HG03378 (cell line): ENCODE measurements around the gene FGL2.
A peak's percentile ranks its signal among the peaks of the same experiment; 100 is the strongest.
"Not testable (repeated sequence)": the region's sequence is repeated elsewhere in the genome, so short reads cannot be mapped to it uniquely, and the experiment has no call there.

Experiments used
- ATAC-seq: cut with Tn5 transposase; IDR thresholded peaks from one replicate; pipeline ENCODE4 v1.9.1; 2021; ENCODE audit warnings: mild to moderate bottlenecking, moderate library complexity; ENCODE audit not compliant: unreplicated experiment

FGL2 gene, protein sequence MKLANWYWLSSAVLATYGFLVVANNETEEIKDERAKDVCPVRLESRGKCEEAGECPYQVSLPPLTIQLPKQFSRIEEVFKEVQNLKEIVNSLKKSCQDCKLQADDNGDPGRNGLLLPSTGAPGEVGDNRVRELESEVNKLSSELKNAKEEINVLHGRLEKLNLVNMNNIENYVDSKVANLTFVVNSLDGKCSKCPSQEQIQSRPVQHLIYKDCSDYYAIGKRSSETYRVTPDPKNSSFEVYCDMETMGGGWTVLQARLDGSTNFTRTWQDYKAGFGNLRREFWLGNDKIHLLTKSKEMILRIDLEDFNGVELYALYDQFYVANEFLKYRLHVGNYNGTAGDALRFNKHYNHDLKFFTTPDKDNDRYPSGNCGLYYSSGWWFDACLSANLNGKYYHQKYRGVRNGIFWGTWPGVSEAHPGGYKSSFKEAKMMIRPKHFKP

DNA sequence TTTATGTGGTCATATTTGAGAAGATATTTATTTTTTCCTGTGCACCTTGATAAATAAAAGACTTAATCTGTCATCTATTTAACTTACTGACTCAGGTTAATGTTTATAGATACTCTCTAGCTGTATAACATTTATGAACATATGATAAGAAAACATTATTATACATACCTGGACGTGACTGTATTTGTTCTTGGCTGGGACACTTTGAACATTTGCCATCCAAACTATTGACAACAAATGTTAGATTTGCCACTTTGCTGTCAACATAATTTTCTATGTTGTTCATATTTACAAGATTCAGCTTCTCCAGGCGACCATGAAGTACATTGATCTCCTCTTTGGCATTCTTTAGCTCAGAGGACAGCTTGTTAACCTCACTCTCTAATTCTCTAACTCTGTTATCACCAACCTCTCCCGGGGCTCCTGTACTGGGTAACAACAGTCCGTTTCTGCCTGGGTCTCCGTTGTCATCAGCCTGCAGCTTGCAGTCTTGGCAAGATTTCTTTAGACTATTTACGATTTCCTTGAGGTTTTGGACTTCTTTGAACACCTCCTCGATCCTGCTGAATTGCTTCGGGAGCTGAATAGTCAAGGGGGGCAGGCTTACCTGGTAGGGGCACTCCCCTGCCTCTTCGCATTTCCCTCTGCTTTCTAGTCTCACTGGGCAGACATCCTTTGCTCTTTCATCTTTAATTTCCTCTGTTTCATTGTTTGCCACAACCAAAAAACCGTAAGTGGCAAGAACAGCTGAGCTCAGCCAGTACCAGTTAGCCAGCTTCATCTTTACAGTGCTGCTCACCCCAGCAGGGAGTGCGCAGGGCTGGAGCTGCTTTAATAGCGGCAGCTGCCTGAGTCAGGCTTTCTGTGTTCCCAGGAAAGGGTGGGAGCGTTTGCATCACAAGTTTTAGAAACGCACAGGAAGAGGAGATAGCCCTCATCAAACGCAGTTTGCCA is at the start of gene FGL2:
TSS of gene FGL2 (minus strand) at position 807 of the 954 bp plus-strand sequence. CDS start at position 781, 26 bp downstream.
- no peak for ATAC-seq

GRCh38 chr7:77248154-77248553 is 48.5 kb upstream of the FGL2 start:
- ATAC-seq, result no peak

- ATAC-seq, result peak; percentile 90
These were observed 47.7 kb upstream of the FGL2 start for GRCh38 chr7:77247206-77247850.

- ATAC-seq, result no peak
These were observed 46.5 kb upstream of the FGL2 start for GRCh38 chr7:77246026-77246640.

DNA sequence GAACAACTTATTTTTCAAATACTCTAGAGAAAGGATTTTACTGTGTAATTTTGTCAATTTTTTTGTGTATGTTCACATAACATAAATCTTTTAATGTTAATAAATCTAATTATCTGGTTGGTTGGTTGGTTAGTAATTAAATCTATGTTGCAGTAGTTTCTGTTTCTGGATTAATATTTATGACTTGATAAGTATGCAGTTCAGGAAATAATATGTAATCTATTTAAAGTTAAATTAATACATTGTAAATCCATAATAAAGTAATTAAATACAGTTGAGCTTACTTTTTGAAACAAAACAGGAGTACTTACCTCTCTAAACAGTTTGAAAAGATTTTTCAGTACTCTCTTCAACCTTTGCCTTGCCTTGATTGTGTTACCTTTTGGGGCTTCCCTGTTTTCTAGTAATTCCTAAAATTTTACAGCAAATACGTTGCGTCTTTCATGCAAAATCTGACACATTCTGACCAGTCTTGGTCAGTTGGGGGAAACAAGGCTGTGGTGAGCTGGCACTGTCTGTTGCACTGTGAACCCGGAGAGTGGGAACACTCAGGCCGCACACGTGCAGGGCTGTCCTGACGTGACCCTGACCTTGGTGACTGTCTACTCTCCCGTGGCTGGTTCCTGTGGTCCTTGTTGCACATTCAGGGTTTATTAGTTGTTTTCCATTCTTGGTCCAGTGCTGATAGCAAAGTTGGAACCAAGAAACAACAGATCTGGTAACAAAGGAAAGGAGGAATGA is 45.6 kb upstream of the FGL2 start:
- no peak for ATAC-seq

DNA sequence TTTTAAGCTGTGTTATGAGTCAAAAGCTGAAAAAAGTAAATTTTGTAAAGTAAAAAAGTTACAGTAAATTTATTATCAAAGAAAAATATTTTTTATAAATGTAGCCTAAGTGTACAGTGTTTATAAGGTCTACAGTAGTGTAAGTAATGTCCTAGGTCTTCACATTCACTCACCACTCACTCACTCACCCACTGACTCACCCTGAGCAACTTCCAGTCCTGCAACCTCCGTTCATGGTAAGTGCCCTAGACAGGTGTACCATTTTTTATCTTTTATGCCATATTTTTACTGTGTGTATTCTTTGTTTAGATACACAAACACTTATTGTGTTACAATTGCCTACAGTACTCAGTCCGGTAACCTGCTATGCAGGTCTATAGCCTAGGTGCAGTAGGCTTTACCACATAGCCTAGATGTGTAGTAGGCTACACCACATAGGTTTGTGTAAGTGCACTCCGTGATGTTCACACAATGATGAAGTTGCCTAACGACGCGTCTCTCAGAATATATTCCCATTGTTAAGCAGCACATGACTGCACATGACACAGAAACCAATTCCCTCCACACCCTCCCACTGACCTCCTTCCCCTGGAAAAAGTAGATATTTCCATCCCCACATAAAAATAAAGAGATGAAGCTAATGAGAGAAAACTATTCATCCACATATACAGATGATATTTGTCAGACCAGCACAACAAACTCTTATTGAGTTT is 44.8 kb upstream of the FGL2 start:
- ATAC-seq, result no peak

DNA sequence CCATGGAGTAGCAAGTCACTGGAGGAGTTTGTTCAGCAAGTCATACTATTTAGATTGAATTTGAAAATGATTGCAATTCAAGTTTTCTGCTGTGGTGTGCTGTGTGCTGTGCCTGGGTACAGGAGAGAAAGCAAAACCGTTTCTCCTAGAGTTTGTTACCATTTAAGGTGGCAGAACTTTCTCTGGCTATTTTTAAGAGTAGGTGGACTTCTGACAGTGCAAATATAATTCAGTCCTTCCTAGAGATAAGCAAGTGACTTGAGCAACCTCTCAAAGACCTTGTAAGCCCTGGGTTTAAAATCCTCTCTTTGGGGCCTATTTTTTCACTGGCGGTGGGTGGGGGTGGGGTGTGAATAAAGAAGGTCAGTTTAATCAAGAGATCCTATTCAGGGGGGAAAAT is 42.9 kb upstream of the FGL2 start:
- no peak for ATAC-seq

GRCh38 chr7:77242068-77242467 is 42.4 kb upstream of the FGL2 start:
- no peak for ATAC-seq

DNA sequence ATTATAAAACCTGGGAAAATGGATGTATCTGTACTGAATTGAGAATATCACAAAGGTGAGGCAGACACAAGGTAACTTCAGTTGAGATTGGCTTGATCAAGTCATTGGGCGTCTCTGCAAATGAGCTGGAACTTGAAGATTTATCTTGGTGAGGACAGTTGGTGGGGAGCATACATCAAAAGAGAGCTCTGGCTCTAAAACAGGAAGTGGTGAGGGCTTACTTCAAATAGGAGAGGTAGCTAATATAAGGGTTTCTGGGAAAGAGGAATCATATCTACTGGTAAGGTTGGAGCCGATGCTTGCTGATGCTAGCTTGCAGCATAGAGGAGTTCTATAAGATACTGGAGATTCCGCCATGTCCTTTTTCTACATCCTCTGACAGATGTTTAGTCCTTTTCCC is 39.9 kb upstream of the FGL2 start:
- no peak for ATAC-seq

DNA sequence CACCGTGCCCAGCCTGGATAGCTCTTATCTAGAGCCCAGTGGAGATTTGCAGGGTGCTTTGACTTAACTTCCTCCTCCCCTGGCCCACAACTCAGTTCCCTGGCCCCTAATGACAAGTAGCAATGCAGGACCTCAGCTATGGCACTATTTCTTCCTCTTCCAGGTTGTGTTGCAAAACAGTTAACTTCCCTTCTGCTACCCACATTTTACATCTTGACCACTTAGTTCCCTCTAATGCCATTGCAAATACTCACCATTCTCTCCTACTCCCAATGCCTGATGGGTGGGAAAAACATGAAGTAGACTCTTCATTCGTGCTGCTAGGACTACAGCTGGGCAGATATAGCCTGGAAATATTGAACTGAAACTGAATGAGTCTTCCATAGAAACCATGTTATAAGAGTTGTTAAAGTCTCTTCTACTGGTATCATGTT is 39.1 kb upstream of the FGL2 start:
- ATAC-seq, result no peak

- ATAC-seq, result no peak
These were observed 35.7 kb upstream of the FGL2 start for GRCh38 chr7:77235276-77235675.

- no peak for ATAC-seq
These were observed 32.8 kb upstream of the FGL2 start for GRCh38 chr7:77232467-77232866.

DNA sequence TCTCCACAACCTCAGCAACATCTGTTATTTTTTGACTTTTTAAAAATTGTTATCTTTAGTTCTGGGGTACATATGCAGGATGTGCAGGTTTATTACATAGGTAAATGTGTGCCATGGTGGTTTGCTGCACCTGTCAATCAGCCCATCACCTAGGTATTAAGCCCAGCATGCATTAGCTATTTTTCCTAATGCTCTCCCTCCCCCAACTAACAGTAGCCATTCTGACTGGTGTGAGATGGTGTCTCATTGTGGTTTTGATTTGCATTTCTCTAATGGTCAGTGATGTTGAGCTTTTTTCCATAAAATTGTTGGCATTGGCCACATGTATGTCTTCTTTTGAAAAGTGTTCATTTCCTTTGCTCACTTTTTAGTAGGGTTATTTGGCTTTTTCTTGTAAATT is 29.2 kb upstream of the FGL2 start:
- not testable (repeated sequence) for ATAC-seq

DNA sequence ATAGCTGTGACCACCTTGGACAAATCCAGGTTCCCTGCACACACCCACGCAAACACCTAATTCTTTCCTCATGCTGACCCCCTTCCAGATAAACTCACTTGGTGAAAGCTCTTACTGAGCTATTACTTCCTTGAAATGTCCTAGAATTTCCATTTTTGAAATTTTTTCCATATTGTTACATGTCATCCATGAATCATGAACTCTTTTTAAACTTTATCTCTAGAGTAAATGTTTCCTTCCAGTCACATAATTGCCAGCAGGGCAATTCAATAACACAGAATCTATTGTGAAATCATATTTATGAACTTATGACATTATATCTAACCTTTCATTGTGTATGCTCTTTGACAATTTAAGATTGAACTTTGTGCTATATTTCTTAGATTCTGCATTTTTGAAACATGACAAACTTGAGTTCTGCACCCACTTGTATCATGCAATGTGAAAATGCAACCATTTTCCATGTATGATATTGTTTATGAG is 26.8 kb upstream of the FGL2 start:
- no peak for ATAC-seq

GRCh38 chr7:77223261-77223660 is 23.6 kb upstream of the FGL2 start:
- ATAC-seq, result no peak

- ATAC-seq, result no peak
These were observed 23.2 kb upstream of the FGL2 start for GRCh38 chr7:77222819-77223218.

GRCh38 chr7:77222065-77222464 is 22.4 kb upstream of the FGL2 start:
- no peak for ATAC-seq

GRCh38 chr7:77219701-77220331 is 20.2 kb upstream of the FGL2 start:
- ATAC-seq, result not testable (repeated sequence)
